ENCODE data around the gene DROSHA. TPM values are rescaled to one million over a fixed set of nuclear protein-coding genes. Genes with fewer than 3 reads are reported as not detected.
"Not testable (repeated sequence)": the region's sequence is repeated elsewhere in the genome, so short reads cannot be mapped to it uniquely, and the experiment has no call there.

Gene DROSHA
- total RNA-seq, 2 experiments from 2014 or later: 59.6 to 66.1 TPM

DNA sequence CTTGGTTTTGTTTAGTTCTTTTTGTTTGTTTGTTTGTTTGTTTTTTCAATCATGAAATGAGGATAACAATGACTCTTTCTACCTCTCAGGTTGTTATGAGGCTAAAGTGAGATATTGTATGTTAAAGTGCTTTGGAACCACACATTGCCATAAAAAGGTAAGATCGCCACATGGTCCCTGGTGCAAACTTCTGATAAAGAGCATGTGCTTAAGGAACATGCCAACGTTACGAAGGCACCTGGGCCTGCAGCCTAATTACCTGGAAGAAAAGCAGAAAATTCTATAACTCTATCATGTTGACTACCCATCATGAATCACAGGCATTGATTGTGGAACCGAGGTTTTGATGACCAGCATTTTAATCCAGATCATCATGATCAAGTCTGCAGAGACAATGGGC, 151.8 kb downstream of the DROSHA start:
- H3K9me3 Mint-ChIP-seq: no peaks in the 10 kb centered on the region
- no peak overlapping the region for H3K4me3 Mint-ChIP-seq
- H3K27ac Mint-ChIP-seq: no peak overlapping the region
- CTCF ChIA-PET: no interaction called here
- POLR2A ChIA-PET: no interaction called here
- intact Hi-C loops (cut with micrococcal nuclease): no loop called here
- H3K36me3 Mint-ChIP-seq: no peaks in the 10 kb centered on the region
- no peaks in the 10 kb centered on the region for H3K4me1 Mint-ChIP-seq (ENCODE audit: low read depth)
- DNase-seq: no peak
- peaks cover 9% of the 10 kb centered on the region for H3K27me3 Mint-ChIP-seq

DNA sequence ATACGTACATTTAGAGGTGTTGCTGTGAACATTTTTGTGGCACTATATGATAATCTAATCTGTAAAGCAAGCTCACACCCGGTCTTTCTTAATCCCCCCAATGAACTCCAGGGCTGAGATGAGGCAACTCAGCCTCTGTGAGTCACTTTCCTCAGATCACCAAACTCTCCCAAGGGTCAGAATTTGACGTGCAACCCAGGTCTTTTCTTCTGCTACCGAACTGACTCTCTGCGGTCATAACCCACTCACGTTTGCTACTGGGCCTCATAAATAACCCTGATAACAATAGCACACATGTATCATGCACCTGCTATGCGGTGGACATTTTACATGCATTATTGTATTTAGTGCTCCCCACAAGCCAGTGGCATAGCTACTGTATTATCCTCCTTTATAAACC, 153.1 kb downstream of the DROSHA start:
- intact Hi-C loops (cut with micrococcal nuclease): no loop called here
- ChIA-PET CTCF (no interaction called here), POLR2A (no interaction called here)
- Mint-ChIP-seq H3K36me3 (no peaks in the 10 kb centered on the region), H3K27ac (no peak overlapping the region), H3K4me3 (no peak overlapping the region), H3K9me3 (no peaks in the 10 kb centered on the region), H3K4me1 (ENCODE audit: low read depth) (no peaks in the 10 kb centered on the region), H3K27me3 (peaks cover 6% of the 10 kb centered on the region)
- no peak for DNase-seq

DNA sequence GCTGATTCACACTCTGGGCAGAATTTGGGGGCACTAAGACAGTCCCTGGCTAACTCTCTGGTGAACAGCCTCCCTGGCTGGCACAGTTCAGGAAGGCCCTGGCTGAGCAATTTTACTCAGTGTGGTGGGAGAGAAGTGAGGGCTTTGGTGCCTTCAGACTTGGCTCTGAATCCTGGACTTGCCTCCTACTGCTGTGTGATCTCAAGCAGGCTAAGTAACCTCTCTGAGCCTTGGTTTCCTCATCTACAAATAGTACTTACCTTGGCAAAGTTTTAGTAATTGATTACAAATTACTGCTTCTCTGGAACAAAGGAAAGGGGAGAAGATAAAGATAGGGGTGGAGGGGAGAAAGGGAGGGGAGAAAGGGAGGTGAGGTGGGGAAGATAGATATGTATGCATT, 153.8 kb downstream of the DROSHA start:
- DNase-seq: no peak
- intact Hi-C loops (cut with micrococcal nuclease): no loop called here
- H3K4me3 Mint-ChIP-seq: no peak overlapping the region
- ChIA-PET CTCF (no interaction called here), POLR2A (no interaction called here)
- no peak overlapping the region for H3K27ac Mint-ChIP-seq
- no peaks in the 10 kb centered on the region for H3K4me1 Mint-ChIP-seq (ENCODE audit: low read depth)
- peaks cover 6% of the 10 kb centered on the region for H3K27me3 Mint-ChIP-seq
- no peaks in the 10 kb centered on the region for H3K36me3 Mint-ChIP-seq
- H3K9me3 Mint-ChIP-seq: no peaks in the 10 kb centered on the region

DNA sequence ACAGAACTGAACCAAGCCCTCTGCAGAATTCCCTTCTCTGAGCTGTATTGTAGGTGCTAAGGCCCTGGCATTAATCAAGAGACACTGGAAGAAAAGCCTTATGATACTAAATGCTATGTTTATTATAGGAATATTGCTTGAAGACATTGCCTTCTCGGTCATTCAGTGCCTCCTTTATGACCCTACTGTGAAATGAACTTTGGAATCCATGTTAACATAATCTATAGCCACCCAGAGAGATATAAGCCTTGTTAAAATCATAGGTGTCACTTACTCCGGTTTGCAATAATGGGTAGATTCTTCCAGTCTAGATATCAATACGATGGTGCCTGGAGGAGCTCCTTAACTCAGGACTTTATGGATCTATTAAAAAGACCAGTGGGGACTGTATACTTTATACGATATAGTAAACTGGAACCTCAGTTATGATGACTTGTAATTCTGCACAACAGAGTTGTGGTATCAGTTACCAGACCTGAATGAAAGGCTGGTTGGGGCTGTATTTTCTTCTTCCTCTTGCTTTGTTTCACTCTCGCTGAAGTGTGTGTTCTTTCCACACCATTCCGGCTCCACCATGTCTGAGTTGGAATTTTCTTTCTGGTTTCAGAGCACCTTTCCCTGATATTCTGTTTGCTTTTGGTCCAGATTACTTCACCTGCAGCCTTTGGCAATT, 154.5 kb downstream of the DROSHA start:
- Mint-ChIP-seq H3K36me3 (no peaks in the 10 kb centered on the region), H3K27ac (no peak overlapping the region), H3K4me1 (ENCODE audit: low read depth) (no peaks in the 10 kb centered on the region), H3K27me3 (peaks cover 6% of the 10 kb centered on the region), H3K9me3 (no peaks in the 10 kb centered on the region), H3K4me3 (no peak overlapping the region)
- intact Hi-C loops (cut with micrococcal nuclease): no loop called here
- no peak for DNase-seq
- CTCF ChIA-PET: no interaction called here
- POLR2A ChIA-PET: no interaction called here

DNA sequence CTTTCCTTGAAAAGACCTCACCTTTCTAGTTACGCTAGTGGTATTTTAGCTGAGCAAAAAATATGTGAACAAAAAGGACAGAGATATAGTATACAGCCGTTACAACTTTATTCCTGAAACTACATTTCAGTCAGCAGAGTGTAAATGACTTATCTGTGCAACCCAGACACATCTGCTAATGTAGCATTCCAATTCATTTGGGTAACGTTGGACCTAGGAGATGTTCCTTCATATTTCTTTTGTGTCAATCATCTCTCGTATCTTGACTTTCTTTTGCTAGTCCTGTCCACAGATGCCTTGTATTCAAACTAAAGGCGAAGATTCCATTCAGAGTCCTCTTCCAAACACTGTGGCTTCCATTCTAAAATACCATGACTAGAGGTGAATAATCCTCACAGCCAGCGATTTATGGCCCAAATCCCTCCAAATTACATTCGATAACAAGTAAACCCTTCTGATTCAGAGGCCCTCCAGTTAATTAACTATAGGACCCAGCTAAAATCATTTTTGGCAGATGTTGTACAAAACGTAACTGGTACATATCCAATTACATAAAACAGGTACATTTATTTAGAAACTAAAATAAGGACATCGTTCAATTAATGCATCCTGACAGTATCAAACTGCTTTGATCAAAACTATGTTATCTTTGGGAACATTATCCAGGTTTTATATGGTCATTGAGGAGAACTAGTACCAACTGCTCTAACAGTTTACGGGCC, 155.7 kb downstream of the DROSHA start:
- H3K4me1 Mint-ChIP-seq (ENCODE audit: low read depth): no peaks in the 10 kb centered on the region
- intact Hi-C loops (cut with micrococcal nuclease): no loop called here
- no peak for DNase-seq
- H3K36me3 Mint-ChIP-seq: no peaks in the 10 kb centered on the region
- ChIA-PET POLR2A (no interaction called here), CTCF (no interaction called here)
- H3K4me3 Mint-ChIP-seq: no peak overlapping the region
- H3K27ac Mint-ChIP-seq: no peak overlapping the region
- H3K27me3 Mint-ChIP-seq: peaks cover 5% of the 10 kb centered on the region
- H3K9me3 Mint-ChIP-seq: no peaks in the 10 kb centered on the region

DNA sequence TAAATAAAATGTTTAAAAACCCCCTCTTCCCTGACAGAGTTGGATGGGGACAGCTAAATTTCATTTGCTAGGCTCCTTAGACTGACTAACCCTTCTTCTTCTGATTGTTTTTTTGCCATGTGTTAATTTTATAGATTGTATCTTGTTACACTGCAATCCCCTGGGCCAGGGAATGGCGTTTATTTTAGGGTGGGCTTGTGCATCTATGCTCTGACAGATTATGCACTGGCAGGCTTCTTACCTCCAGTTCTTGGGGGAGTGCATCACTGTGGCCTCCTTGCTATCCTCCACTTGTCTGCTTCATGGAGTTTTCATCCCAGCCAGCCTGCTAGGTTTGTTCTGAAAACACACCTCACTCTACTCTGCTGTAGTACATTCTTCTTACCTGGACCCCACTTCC, 159.8 kb downstream of the DROSHA start:
- Mint-ChIP-seq H3K9me3 (no peaks in the 10 kb centered on the region), H3K4me3 (no peak overlapping the region), H3K27me3 (peaks cover 11% of the 10 kb centered on the region), H3K27ac (no peak overlapping the region), H3K4me1 (ENCODE audit: low read depth) (no peaks in the 10 kb centered on the region), H3K36me3 (no peaks in the 10 kb centered on the region)
- intact Hi-C loops (cut with micrococcal nuclease): no loop called here
- ChIA-PET POLR2A (no interaction called here), CTCF (no interaction called here)
- no peak for DNase-seq

GRCh38 chr5:31366941-31367340, 165.0 kb downstream of the DROSHA start:
- Mint-ChIP-seq H3K9me3 (no peaks in the 10 kb centered on the region), H3K27me3 (peaks cover 16% of the 10 kb centered on the region), H3K36me3 (no peaks in the 10 kb centered on the region), H3K4me3 (no peak overlapping the region), H3K4me1 (ENCODE audit: low read depth) (no peaks in the 10 kb centered on the region), H3K27ac (no peak overlapping the region)
- intact Hi-C loops (cut with micrococcal nuclease): no loop called here
- no peak for DNase-seq
- ChIA-PET POLR2A (no interaction called here), CTCF (no interaction called here)

DNA sequence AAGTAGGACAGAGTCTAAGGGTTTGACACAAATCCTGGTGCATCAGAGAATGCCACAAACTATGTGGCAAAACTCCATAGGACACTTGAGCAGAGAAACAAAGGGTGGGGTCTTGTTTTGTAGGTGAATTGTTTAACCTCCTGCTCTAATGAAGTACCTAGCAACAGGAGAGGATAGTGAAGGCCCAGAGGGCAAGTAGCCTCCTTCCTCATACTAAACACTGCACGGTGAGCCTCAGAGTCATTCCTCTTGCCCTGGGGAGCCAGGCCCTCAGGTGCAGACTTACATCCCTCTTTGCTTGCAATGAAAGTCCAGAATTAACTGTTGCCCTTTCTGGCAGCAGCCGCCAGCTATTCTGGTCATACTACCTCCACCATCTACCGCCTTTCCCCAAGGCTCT, 166.1 kb downstream of the DROSHA start:
- Mint-ChIP-seq H3K4me1 (ENCODE audit: low read depth) (no peaks in the 10 kb centered on the region), H3K4me3 (no peak overlapping the region), H3K27ac (no peak overlapping the region), H3K36me3 (no peaks in the 10 kb centered on the region), H3K27me3 (peaks cover 8% of the 10 kb centered on the region), H3K9me3 (no peaks in the 10 kb centered on the region)
- no peak for DNase-seq
- ChIA-PET CTCF (no interaction called here), POLR2A (no interaction called here)
- intact Hi-C loops (cut with micrococcal nuclease): no loop called here

DNA sequence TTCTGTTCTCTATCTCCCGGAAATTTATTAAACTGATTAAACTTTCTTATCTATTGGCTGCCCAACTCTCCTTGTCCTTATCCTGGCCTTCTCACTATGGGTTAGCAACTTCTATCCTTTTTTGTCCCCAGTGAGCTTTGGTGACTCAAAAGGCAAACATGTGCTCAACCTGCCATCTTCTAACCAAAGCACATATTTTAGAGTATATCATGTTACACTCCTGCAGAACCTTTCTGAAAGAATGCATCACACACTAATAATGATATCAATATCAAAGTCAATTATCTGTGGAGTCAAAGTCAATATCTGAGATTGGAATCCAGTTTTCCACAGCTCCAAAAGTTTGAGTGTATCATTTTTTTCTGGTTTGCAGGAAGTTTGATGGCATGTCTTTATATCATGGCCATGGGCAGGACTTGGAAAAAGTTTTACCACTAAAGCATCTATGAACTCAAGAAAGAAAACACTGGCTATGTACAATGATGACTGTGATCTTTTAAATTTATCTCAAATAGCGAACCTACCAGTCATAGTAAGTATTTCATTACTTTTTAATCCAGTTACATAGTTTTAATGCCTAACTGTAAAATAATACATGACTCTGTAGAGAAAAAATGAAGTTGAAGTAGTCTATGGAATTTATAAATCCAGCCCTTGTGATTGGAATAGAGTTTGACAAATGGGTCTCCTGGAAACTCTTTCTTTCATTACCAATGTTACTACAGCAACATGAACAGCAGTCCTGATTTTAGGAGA, 166.8 kb downstream of the DROSHA start:
- Mint-ChIP-seq H3K36me3 (no peaks in the 10 kb centered on the region), H3K4me3 (no peak overlapping the region)

DNA sequence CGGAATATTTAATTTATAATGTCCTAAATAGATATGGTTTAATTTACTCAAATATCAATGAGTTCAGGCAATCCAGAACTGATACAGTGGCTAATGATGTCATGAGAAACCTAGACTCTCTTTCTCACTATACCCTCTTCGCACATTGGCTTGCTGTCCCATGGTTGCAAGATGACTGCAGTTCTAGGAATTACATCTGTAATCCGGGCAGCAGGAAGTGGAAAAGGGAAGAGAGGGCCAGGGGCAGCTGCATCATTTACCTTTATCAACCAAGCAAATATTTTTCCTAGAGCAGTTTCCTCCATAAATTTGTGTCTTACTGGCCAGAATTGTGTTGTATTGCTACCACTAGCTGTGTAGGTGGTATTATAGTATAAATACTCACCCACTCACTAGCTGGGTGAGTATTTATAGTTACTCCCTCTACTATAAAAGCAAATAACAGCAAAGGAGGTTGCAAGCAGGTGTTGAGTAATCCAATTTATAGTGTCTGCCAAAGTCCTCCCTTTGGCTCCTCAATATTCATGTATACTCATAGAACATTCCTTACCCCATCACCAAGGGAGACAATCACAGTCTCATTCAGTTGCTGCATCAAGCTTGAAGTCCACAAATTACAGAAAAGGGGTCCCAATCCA, 168.8 kb downstream of the DROSHA start:
- Mint-ChIP-seq H3K36me3 (no peaks in the 10 kb centered on the region), H3K9me3 (no peaks in the 10 kb centered on the region), H3K4me3 (no peak overlapping the region), H3K27ac (no peak overlapping the region), H3K4me1 (ENCODE audit: low read depth) (no peaks in the 10 kb centered on the region), H3K27me3 (peaks cover 5% of the 10 kb centered on the region)
- ChIA-PET POLR2A (no interaction called here), CTCF (no interaction called here)
- no peak for DNase-seq
- intact Hi-C loops (cut with micrococcal nuclease): no loop called here

More for the DNA sequence above, 166.8 kb downstream of the DROSHA start:
- Mint-ChIP-seq H3K27ac (no peak overlapping the region), H3K9me3 (no peaks in the 10 kb centered on the region), H3K27me3 (peaks cover 5% of the 10 kb centered on the region), H3K4me1 (ENCODE audit: low read depth) (no peaks in the 10 kb centered on the region)
- CTCF ChIA-PET: no interaction called here
- intact Hi-C loops (cut with micrococcal nuclease): no loop called here
- POLR2A ChIA-PET: no interaction called here
- DNase-seq: no peak

DNA sequence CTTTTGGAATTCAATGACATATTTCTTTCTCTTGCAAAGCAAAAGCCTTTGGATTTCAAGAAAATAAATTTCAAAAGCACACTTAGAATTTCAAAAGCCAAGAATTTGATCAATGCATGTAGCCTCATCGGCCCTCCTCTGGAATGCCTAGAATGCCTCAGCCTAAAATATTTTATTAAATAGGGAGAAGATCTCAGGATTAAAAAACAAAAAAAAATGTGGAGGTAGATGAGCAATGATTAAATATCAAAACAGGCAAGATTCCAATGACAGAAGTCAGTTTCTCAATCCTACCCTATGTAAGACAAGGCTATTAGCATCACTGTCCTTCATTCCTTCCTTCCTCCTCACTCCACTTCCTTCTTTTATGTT, 169.4 kb downstream of the DROSHA start:
- H3K4me1 Mint-ChIP-seq (ENCODE audit: low read depth): no peaks in the 10 kb centered on the region
- H3K27me3 Mint-ChIP-seq: peaks cover 5% of the 10 kb centered on the region
- ChIA-PET CTCF (no interaction called here), POLR2A (no interaction called here)
- H3K9me3 Mint-ChIP-seq: no peaks in the 10 kb centered on the region
- H3K36me3 Mint-ChIP-seq: no peaks in the 10 kb centered on the region
- DNase-seq: no peak
- H3K4me3 Mint-ChIP-seq: no peak overlapping the region
- no peak overlapping the region for H3K27ac Mint-ChIP-seq
- intact Hi-C loops (cut with micrococcal nuclease): no loop called here

GRCh38 chr5:31361704-31362528, 170.0 kb downstream of the DROSHA start:
- H3K4me3 Mint-ChIP-seq; H3K36me3 Mint-ChIP-seq; H3K27ac Mint-ChIP-seq; intact Hi-C loops (cut with micrococcal nuclease); H3K4me1 Mint-ChIP-seq (ENCODE audit: low read depth); POLR2A ChIA-PET; DNase-seq; CTCF ChIA-PET; H3K9me3 Mint-ChIP-seq; H3K27me3 Mint-ChIP-seq: not testable (repeated sequence)

Measured in activated CD4-positive, alpha-beta memory T cell treated with anti-CD3 and anti-CD28 coated beads for 36 hours (primary cell).